GM19397 (cell line): Measurements from ENCODE around the gene NRSN2.

Source experiments
- ATAC-seq: cut with Tn5 transposase; IDR thresholded peaks from one replicate; pipeline ENCODE4 v1.9.1; 2021; ENCODE audit warnings: mild to moderate bottlenecking, moderate library complexity; ENCODE audit not compliant: unreplicated experiment

Gene NRSN2

DNA sequence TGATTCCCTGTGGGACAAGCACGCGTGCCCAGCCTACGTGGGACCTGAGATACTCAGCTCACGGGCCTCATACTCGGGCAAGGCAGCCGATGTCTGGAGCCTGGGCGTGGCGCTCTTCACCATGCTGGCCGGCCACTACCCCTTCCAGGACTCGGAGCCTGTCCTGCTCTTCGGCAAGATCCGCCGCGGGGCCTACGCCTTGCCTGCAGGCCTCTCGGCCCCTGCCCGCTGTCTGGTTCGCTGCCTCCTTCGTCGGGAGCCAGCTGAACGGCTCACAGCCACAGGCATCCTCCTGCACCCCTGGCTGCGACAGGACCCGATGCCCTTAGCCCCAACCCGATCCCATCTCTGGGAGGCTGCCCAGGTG lies 49.3 kb downstream of the NRSN2 start:
- no peak for ATAC-seq

DNA sequence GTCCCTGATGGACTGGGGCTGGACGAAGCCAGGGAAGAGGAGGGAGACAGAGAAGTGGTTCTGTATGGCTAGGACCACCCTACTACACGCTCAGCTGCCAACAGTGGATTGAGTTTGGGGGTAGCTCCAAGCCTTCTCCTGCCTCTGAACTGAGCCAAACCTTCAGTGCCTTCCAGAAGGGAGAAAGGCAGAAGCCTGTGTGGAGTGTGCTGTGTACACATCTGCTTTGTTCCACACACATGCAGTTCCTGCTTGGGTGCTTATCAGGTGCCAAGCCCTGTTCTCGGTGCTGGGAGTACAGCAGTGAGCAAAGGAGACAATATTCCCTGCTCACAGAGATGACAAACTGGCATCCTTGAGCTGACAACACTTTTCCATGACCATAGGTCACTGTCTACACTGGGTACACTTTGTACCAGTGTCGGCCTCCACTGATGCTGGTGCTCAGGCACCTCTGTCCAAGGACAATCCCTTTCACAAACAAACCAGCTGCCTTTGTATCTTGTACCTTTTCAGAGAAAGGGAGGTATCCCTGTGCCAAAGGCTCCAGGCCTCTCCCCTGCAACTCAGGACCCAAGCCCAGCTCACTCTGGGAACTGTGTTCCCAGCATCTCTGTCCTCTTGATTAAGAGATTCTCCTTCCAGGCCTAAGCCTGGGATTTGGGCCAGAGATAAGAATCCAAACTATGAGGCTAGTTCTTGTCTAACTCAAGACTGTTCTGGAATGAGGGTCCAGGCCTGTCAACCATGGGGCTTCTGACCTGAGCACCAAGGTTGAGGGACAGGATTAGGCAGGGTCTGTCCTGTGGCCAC lies 49.9 kb downstream of the NRSN2 start:
- ATAC-seq, result no peak

DNA sequence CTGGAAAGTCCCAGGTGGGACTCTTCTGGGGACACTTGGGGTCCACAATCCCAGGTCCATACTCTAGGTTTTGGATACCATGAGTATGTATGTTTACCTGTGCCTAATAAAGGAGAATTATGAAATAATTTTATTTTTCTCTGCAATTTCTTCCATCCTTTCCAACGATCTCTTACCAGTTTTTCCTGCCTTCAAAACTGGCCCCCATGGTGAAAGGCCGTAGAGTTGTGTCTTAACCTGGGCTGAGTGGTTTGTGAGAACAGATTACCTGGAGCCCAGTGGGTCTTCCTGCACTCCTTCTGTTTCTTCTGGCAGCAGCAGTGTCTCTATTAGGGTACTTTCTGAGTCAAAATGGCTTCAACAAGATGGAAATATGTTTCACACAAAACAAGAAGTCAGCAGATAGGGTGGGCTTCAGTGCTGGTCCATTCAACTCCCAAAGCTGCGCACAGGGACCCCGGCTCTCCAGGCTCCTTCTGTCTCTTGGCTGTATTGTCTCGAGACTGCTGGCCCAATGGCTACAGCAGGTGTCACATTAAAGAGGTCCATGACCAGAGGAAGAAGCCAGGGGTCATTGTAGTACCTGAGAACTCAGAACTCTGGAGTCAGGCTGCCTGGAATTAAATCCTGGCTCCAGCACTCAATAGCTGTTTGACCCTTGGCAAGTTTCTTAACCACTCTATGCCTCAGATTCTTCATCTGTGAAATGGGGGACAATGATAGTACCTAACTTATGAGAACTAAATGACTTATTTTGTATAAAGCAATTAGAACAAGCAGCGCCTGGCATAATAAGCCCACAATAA lies 50.7 kb downstream of the NRSN2 start:
- ATAC-seq, result no peak

DNA sequence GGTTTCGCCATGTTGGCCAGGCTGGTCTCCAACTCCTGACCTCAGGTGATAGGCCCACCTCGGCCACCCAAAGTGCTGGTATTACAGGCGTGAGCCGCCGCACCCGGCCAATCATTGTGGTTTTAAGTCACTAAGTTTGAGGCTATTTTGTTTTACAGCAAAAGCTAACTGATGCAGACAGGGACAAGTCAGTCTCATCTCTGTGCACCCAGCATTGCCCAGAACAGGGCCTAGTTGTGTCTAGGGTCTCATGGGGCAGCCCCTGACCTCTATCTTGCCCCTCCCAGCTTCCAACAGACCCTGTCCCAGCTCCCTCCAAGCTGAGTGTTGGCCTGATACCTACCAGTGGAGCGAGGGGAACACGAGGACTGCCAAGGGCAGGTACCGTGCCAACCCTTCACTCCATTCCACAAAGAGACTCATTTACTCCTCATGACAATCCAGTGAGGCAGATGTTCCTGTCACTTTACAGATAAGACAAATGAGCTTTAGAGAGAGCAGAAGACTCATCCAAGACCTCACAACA lies 52.3 kb downstream of the NRSN2 start:
- no peak for ATAC-seq

DNA sequence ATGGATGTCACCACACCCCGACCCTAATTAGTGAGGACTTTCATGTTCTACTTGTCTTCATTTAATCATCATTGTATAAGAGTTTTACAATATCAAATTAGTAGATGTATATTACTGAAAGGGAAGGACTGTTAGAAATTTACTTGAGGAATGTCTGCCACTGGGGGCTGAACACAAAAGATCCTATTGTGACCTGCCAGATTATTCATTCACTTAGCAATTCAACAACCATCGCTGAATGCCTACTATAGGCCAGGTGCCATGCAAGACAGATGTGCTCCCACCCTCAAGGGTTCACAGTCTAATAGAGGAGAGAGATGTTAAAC lies 53.2 kb downstream of the NRSN2 start:
- no peak for ATAC-seq

DNA sequence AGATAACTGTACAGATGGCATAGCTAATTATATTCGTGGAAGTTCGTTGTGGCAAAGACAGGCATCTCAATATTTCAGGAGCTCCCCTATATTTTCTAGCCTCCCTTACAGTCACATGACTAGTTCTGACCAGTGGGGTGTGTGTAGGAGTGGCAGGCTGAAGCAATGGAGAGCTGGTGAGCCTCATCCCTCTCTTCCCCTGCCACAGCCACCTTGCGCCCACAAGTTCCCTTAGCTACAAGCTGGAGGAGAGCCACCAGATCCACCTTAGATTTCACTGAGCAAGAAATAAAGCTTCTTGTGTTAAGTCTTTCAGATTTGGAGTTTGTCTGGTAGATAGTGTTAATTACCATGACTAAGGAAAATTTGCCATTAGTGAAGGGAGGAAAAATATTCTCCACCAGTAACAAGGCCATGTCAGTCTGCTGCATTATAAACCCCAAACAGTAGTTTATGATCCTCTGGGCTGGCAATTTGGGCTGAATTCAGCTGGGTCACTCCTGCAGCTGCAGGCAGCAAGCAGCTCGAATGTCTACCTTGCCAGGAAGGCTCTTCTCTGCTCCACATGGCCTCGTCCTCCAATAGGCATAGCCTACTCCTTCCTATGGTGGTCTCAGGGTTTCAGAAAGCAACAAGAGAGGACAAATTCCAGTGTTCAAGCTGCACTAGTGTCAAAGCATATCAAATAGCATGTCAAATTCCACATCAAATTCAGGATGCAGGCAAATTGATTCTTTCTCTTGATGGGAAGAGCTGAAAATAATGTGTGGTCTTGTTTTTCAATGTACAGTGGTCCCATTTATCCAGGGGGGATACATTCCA lies 53.8 kb downstream of the NRSN2 start:
- no peak for ATAC-seq

DNA sequence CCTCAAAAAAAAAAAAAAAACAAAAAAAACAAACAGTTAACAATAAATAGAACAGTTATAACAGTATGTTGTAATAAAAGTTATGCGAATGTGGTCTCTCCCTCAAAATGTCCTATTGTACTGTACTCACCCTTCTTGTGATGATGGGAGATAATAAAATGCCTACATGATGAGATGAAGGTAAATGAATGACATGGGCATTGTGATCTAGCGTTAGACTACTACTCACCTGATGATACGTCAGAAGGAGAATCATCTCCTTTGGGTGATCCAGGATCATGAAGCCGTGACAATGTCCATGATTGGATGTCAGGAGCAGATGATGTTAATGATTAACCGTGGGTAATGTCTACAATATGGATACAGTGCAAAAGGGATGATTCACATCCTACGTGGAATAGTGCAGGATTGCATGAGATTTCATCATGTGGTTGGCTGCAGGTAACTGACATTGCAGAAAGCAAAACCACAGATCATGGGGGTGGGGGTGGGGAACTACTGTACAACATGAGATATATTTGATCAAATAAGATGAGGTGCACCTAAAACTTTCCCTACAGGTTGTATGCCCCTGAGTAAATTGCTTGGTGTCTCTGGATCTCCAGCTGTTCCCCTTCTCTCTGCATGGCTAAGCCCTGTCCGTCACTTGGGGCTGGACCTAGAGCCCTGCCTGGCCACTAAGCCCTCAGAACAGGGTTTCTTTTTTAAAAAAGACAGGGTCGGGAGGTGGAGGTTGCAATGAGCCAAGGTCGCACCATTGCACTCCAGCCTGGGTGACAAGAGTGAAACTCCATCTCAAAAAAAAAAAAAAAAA lies 55.0 kb downstream of the NRSN2 start:
- ATAC-seq, result no peak

DNA sequence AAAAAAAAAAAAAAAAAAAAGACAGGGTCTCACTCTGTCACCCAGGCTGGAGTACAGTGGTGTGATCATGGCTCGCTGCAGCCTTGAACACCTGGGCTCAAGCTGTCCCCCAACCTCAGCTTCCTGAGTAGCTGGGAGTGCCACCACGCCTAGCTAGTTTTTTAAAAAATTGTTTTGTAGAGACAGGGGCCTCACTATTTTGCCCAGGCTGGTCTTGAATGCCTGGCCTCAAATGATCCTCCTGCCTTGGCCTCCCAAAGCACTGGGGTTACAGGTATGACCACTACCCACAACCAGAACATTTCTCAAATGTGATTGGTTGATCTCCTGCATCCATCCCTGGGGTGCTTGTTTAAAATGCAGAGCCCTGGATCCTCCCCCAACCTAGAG lies 55.6 kb downstream of the NRSN2 start:
- ATAC-seq, result no peak

DNA sequence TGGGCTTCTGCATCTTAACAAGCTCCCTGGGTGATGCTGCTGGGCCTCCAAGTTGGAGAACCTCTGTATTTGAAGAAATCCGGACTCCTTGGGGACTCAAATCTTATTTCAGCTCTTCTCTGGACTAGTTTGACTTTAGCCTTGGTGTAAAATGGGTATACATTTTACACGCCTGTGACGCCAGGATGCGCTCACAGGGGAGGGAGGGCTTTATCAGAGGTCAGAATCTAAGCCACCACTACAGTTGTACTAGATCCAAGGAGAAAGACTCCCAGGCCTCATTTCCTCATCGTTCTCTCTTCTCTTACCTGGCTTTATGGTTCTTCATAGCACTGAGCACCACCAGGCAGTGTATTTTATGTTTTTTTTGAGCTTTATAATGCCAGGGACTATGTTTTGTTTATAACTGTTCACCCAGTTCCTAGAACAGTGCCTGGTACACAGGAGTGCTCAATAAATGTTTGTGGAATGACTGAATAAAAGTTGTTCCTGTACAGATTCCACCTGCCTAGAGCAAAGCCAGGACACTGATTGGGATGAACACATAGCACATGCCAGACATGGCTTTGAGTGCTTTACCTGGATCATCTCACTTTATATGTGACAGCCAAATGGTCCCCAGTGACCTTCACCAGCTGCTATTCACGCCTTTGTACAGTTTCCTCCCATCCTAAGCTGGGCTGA lies 56.1 kb downstream of the NRSN2 start:
- no peak for ATAC-seq

DNA sequence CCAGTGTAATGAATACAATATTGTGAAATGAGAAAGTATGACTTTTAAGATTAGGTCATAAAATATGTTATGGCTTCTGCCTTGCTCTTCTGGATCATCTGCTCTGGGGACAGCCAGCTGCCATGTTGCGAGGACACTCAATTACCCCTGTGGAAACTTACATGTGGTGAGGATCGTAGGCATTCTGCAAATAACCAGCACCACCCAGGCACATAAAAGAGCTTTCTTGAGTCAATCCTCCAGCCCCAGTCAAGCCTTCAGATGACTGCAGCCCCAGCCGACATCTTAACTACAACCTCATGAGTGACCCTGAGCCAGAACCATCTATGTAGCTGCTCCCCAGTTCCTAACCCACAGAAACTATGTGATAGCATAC lies 56.7 kb downstream of the NRSN2 start:
- no peak for ATAC-seq

DNA sequence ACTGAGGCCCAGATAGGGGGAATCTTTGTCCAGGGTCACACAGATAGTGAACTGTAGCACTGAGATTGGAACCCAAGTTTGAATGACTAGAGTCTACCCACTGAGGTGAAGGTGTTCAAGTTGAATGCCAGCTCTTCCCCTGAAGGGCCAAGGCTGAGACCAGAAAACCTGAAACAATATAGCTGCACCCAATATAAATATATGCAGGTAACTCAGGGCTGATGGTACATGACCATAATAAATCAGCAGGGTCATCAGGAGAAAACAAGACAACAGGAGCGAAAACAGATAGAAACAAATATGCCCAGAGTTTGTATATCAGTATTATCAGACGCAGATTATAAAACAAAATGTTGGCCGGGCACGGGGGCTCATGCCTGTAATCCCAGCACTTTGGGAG lies 57.2 kb downstream of the NRSN2 start:
- no peak for ATAC-seq
